ENCODE results near the gene CROCC2. TPM values are rescaled to one million over a fixed set of nuclear protein-coding genes. Genes with fewer than 3 reads are reported as not detected.

The CROCC2 gene
- total and polyA plus RNA-seq, 5 donors from 2014 or later, result not detected

GRCh38 chr2:240993446-240994170, 87.5 kb downstream of the CROCC2 start:
- Mint-ChIP-seq H3K4me3 (no peak overlapping the region), H3K36me3 (no peaks in the 10 kb centered on the region), H3K4me1 (peaks cover 0 to 18% (median 8%) of the 10 kb centered on the region in 4 donors), H3K9me3 (no peaks in the 10 kb centered on the region), H3K27me3 (peaks cover 10% of the 10 kb centered on the region), H3K27ac (no peak overlapping the region)
- no peaks in the 10 kb centered on the region for H3K36me3 ChIP-seq (ENCODE audit: control insufficient read depth, insufficient read depth, low read length)
- DNase-seq, result no peak
- H3K4me3 ChIP-seq (ENCODE audit: low read depth, low read length), result no peak overlapping the region
- H3K4me1 ChIP-seq (ENCODE audit: control insufficient read depth, insufficient read depth, low read length, poor library complexity, severe bottlenecking), result peaks cover 15% of the 10 kb centered on the region
- H3K27ac ChIP-seq (ENCODE audit: insufficient read depth, low read length, poor library complexity, severe bottlenecking), result no peak overlapping the region
- ATAC-seq (ENCODE audit: low read depth in 2 of 2), result no peak
- no peaks in the 10 kb centered on the region for H3K9me3 ChIP-seq (ENCODE audit: control insufficient read depth in 2 of 2, low read length in 2 of 2)
- H3K27me3 ChIP-seq (ENCODE audit: control insufficient read depth, insufficient read depth, low read length), result no peaks in the 10 kb centered on the region

DNA sequence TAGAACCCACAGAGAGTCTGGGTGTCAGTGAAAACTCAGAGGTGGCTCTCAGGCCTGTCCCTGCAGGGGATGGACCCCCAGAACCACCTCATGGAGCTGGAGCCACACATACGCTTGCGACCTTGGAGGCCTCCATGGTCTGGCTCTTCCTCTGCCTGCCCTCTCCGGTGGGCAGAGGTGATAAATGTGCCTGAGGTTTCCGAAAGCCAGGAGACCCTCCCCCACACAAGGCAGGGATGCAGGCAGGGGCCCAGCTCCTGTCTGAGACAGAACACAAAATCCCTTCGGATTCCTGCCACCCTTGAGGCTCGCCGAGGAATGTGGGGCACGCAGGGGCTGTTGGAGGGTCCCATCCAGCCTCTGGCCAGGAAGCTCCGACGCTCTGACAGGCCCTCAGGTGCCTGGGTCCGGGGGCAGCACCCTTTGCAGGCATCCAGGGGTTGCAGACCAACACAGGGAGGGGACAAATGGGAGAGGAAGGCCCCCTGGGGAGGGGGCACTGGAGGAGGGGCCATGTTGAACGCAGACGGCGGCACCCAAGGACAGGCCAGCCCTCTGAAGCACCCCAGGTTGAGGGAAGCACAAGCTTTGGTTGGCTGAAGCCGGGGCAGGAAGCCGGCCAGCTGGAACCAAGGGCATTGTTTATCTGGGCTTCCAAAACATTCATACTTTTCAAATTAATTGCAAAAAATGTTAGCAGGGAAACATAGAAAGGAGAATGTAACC, 88.2 kb downstream of the CROCC2 start:
- ATAC-seq (ENCODE audit: low read depth in 2 of 2) (no peak), DNase-seq (no peak)
- no peak overlapping the region for H3K4me3 Mint-ChIP-seq
- no peaks in the 10 kb centered on the region for H3K36me3 Mint-ChIP-seq
- Histone ChIP-seq H3K9me3 (ENCODE audit: control insufficient read depth in 2 of 2, low read length in 2 of 2) (no peaks in the 10 kb centered on the region), H3K27ac (ENCODE audit: insufficient read depth, low read length, poor library complexity, severe bottlenecking) (no peak overlapping the region), H3K4me3 (ENCODE audit: low read depth, low read length) (no peak overlapping the region), H3K36me3 (ENCODE audit: control insufficient read depth, insufficient read depth, low read length) (no peaks in the 10 kb centered on the region), H3K4me1 (ENCODE audit: control insufficient read depth, insufficient read depth, low read length, poor library complexity, severe bottlenecking) (peaks cover 15% of the 10 kb centered on the region), H3K27me3 (ENCODE audit: control insufficient read depth, insufficient read depth, low read length) (no peaks in the 10 kb centered on the region)
- H3K4me1 Mint-ChIP-seq, result peaks cover 0 to 18% (median 8%) of the 10 kb centered on the region in 4 donors
- H3K27me3 Mint-ChIP-seq, result peaks cover 10% of the 10 kb centered on the region
- no peaks in the 10 kb centered on the region for H3K9me3 Mint-ChIP-seq
- no peak overlapping the region for H3K27ac Mint-ChIP-seq

GRCh38 chr2:240995041-240996021, 89.2 kb downstream of the CROCC2 start:
- Histone ChIP-seq H3K36me3 (ENCODE audit: control insufficient read depth, insufficient read depth, low read length) (no peaks in the 10 kb centered on the region), H3K4me1 (ENCODE audit: control insufficient read depth, insufficient read depth, low read length, poor library complexity, severe bottlenecking) (peaks cover 15% of the 10 kb centered on the region), H3K27me3 (ENCODE audit: control insufficient read depth, insufficient read depth, low read length) (no peaks in the 10 kb centered on the region), H3K4me3 (ENCODE audit: low read depth, low read length) (no peak overlapping the region), H3K9me3 (ENCODE audit: control insufficient read depth in 2 of 2, low read length in 2 of 2) (no peaks in the 10 kb centered on the region), H3K27ac (ENCODE audit: insufficient read depth, low read length, poor library complexity, severe bottlenecking) (no peak overlapping the region)
- Mint-ChIP-seq H3K27ac (no peak overlapping the region), H3K36me3 (no peaks in the 10 kb centered on the region), H3K27me3 (peaks cover 18% of the 10 kb centered on the region), H3K4me1 (peaks cover 0 to 27% (median 8%) of the 10 kb centered on the region in 4 donors), H3K4me3 (no peak overlapping the region), H3K9me3 (no peaks in the 10 kb centered on the region)
- ATAC-seq (ENCODE audit: low read depth in 2 of 2), result no peak
- no peak for DNase-seq

DNA sequence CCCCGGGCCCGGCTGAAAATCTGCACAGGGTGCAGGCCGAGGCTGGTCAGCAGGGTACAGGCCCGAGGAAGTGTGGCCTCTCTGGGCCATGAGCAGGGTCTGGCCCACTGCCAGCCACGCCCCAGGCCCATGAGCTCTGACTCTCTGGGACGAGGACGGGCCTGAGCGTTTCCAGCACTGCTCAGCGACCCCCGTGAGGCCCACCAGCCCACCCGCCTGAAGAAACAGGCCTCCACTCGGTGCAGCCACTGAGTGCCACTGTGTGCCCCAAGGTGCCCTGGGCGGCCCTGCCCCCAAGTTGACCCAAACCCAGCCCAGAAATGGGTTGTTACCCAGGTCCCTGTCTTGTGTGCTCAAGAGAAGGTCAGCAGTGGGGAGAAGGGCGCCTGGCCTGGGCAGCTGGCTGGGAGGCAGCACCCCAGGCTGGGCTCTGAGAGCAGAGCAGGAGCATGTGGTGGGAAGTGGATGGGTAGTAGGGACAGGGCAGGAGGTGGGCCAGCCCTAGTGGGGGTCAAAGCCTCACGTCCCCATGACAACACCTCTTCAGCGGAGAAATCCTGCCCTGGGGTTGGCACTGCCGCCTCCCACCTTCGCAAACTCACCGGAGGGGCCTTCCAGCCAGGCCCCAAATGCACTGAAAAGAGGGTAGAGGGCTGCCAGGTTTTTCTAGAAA, 90.2 kb downstream of the CROCC2 start:
- Histone ChIP-seq H3K27me3 (ENCODE audit: control insufficient read depth, insufficient read depth, low read length) (no peaks in the 10 kb centered on the region), H3K36me3 (ENCODE audit: control insufficient read depth, insufficient read depth, low read length) (no peaks in the 10 kb centered on the region), H3K4me1 (ENCODE audit: control insufficient read depth, insufficient read depth, low read length, poor library complexity, severe bottlenecking) (peaks cover 15% of the 10 kb centered on the region), H3K9me3 (ENCODE audit: control insufficient read depth in 2 of 2, low read length in 2 of 2) (no peaks in the 10 kb centered on the region), H3K27ac (ENCODE audit: insufficient read depth, low read length, poor library complexity, severe bottlenecking) (no peak overlapping the region), H3K4me3 (ENCODE audit: low read depth, low read length) (no peak overlapping the region)
- Mint-ChIP-seq H3K9me3 (peaks cover 0 to 3% (median 0%) of the 10 kb centered on the region in 7 donors), H3K27ac (no peak overlapping the region), H3K4me1 (peaks cover 0 to 30% (median 8%) of the 10 kb centered on the region in 4 donors), H3K36me3 (no peaks in the 10 kb centered on the region), H3K27me3 (peaks cover 21% of the 10 kb centered on the region), H3K4me3 (no peak overlapping the region)
- DNase-seq (no peak), ATAC-seq (ENCODE audit: low read depth in 2 of 2) (no peak)

DNA sequence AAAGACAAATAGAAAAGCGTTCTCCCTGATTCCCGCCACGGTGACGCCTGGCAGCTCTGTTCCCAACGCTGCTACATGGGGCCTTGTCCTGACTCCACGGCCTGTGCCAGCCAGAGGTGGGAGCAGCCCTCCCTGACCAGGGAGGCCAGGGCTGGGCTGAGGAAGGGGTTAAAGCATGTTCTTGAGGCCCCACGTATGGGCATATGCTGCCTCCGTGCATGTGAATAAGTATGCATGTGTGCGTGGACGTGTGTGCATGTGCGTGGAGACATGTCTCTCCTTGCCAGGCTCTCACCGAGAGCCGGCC, 90.7 kb downstream of the CROCC2 start:
- Mint-ChIP-seq H3K27me3 (peaks cover 21% of the 10 kb centered on the region), H3K27ac (peak overlapping the region in 2 of 3 donors; percentile 56 to 84), H3K4me1 (peaks cover 0 to 30% (median 8%) of the 10 kb centered on the region in 4 donors), H3K36me3 (no peaks in the 10 kb centered on the region), H3K9me3 (peaks cover 0 to 8% (median 0%) of the 10 kb centered on the region in 7 donors), H3K4me3 (peak overlapping the region in 3 of 4 donors; percentile 9 to 94 (median 41))
- Histone ChIP-seq H3K36me3 (ENCODE audit: control insufficient read depth, insufficient read depth, low read length) (no peaks in the 10 kb centered on the region), H3K4me3 (ENCODE audit: low read depth, low read length) (no peak overlapping the region), H3K9me3 (ENCODE audit: control insufficient read depth in 2 of 2, low read length in 2 of 2) (no peaks in the 10 kb centered on the region), H3K4me1 (ENCODE audit: control insufficient read depth, insufficient read depth, low read length, poor library complexity, severe bottlenecking) (peaks cover 15% of the 10 kb centered on the region), H3K27me3 (ENCODE audit: control insufficient read depth, insufficient read depth, low read length) (no peaks in the 10 kb centered on the region), H3K27ac (ENCODE audit: insufficient read depth, low read length, poor library complexity, severe bottlenecking) (no peak overlapping the region)
- DNase-seq (no peak), ATAC-seq (ENCODE audit: low read depth in 2 of 2) (no peak)

GRCh38 chr2:240997141-240997855, 91.2 kb downstream of the CROCC2 start:
- peaks cover 0 to 30% (median 8%) of the 10 kb centered on the region in 4 donors for H3K4me1 Mint-ChIP-seq

More at GRCh38 chr2:240997141-240997855, 91.2 kb downstream of the CROCC2 start:
- ATAC-seq (ENCODE audit: low read depth in 2 of 2), result peak; percentile 19 to 33
- no peaks in the 10 kb centered on the region for H3K9me3 ChIP-seq (ENCODE audit: control insufficient read depth in 2 of 2, low read length in 2 of 2)
- H3K27me3 Mint-ChIP-seq, result peaks cover 21% of the 10 kb centered on the region
- no peaks in the 10 kb centered on the region for H3K36me3 ChIP-seq (ENCODE audit: control insufficient read depth, insufficient read depth, low read length)
- peak overlapping the region; percentile 84 to 94 (median 89) for H3K4me3 Mint-ChIP-seq
- H3K27me3 ChIP-seq (ENCODE audit: control insufficient read depth, insufficient read depth, low read length), result no peaks in the 10 kb centered on the region
- H3K4me3 ChIP-seq (ENCODE audit: low read depth, low read length), result no peak overlapping the region
- peak overlapping the region; percentile 78 to 86 (median 84) for H3K27ac Mint-ChIP-seq
- DNase-seq, result peak in 1 of 3 donors; percentile 35
- H3K4me1 ChIP-seq (ENCODE audit: control insufficient read depth, insufficient read depth, low read length, poor library complexity, severe bottlenecking), result peaks cover 15% of the 10 kb centered on the region
- H3K27ac ChIP-seq (ENCODE audit: insufficient read depth, low read length, poor library complexity, severe bottlenecking), result no peak overlapping the region
- H3K9me3 Mint-ChIP-seq, result peaks cover 0 to 8% (median 0%) of the 10 kb centered on the region in 7 donors
- no peaks in the 10 kb centered on the region for H3K36me3 Mint-ChIP-seq
